SH-SY5Y (cell line): ENCODE results near the gene BET1.

ENCODE experiments used
- GATA2 ChIP-seq: IDR thresholded peaks from 2 replicates; pipeline ENCODE4 v1.6.1; 2011; ENCODE audit warnings: mild to moderate bottlenecking, low read depth, low read length
- GATA3 ChIP-seq: IDR thresholded peaks from 2 replicates; pipeline ENCODE4 v1.6.1; 2011; ENCODE audit warnings: low read depth, mild to moderate bottlenecking, low read length, moderate library complexity

Gene BET1

DNA sequence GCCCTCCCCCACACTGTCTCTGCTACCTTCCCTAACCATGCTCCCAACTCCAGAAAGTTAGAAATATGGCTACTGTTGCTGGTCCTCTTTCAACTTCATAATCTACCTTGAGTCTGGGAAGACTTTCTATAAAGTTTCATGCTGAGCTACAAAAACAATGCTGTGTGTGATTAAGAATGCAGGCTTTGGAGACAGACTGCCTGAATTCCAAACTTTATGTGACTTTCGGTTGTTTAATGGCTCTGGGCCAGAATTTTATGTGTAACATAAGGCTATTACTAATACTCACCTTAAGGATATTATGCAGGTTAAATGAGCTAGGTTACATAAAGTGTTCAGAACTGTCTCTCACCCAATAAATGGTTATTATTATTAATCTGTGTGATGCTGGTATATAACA, 19.1 kb downstream of the BET1 start:
- TF ChIP-seq GATA3 (no peak), GATA2 (no peak)

DNA sequence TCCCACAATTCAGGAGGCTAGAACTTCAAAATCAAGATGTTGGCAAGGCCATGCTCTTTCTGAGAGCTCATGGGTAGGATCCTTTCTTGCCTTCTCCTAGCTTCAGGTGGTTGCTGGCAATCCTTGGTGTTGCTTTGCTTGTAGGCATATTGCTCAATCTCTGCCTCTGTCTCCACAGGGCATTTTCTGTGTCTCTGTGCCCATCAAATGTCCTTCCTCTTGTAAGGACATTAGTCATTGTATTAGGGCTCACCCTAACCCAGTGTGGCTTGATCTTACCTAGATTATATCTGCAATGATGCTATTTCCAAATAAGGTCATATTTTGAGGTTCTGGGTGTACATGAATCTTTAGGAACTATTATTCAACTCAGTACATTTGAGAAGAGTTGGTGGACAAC, 20.1 kb downstream of the BET1 start:
- TF ChIP-seq GATA2, result no peak
- TF ChIP-seq GATA3, result no peak

DNA sequence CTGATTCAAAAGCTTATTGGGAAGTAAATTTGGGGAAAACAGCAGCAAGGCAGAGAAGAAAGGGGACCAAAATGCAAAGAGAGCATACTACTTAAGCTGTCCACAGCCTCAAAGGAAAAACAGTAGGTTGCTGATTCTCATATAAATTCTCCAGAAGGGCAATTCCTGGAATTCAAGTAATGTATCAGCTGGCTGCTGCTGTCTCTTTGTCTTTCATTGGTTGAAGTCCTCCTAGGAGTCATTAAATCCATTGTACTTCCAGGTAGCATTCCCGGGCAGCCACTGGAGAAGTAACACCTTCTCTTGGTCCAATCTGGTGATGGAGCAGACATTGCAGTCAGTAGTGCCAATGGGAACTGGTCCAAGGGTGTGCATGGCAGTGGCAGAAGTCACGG, 22.7 kb downstream of the BET1 start:
- TF ChIP-seq GATA2, result no peak
- TF ChIP-seq GATA3, result no peak

DNA sequence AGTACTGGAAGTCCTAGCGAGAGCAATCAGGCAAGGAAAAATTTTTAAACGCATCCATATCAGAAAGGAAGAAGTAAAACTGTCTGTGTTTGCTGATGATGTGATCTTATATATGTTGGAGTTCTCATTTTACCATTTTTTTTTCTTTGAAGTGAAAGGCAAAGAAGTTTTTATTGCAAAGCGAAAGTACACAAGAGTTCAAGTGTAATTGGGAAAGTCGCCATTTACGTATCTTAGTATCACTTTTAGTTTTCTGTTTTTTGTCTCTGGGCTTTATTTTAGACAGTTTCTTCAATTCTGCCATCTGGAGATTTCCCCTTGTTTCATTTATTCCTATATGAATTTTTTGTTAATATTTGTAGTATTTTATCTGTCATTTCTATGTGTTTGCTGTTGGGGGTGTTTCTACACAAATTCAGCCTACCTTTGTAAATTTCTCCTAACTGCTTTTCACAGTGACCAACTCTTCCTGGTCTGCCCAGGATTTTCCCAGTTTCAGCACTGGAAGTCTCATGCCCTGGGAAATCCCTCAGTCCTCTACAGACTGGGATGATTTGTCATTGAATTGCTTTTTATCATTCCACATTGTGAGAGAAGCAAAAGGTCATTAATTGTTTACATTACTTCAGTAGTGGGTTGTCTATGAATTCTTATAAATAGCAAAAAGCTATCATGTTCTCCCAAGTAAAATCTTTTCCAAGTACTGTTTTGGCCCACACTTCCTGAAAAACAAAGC, 23.2 kb downstream of the BET1 start:
- TF ChIP-seq GATA3, result no peak
- TF ChIP-seq GATA2, result no peak

DNA sequence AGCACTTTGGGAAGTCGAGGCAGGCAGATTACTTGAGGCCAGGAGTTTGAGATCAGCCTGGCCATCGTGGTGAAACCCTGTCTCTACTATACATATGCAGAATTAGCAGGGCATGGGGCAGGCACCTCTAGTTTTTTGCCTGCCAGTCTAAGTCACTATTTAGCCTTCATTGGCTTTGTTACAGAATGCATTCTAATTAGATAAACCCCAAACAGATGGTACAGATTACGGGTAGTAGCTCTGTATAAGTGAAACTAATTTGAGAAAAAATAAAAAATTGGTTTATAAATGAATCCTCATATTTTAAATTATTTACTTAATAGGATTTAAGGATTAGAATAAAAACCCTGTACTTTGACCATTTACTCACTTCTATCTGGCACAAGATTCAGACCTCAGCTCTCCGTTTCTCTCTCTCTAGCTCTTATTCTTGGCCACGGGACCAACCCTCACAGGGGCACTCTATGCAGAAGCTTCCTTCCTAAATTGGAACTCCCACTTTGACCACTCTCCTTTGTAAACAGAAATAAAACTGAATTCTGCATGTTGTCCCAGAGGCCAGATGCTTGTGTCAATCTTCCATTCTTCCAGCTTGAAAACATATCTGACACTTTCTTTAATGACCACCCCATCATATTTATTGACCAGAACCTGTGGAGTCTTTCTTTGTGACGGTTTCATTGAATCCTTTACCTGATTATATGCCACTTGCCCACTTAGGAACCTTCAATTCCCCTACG, 26.8 kb downstream of the BET1 start:
- TF ChIP-seq GATA2 (no peak), GATA3 (no peak)

DNA sequence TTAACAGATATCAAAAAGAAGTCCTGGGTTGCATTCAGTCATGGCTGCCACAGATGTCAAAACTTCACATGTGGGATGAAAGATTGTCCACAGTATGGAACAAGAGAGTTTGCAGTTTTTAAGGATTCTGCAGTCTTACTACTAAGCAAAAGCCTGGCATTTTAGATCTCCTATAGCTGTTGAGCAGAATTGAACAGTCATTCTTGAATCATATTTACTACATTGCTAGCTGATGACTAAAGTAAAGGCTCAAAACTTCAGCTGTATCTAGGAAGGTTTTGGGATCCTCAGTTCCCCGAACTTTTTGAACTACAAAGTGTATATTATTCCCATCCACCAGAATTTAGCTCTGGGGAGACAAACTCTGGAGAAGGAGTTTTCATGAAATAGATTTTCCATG, 31.0 kb downstream of the BET1 start:
- TF ChIP-seq GATA2 (no peak), GATA3 (no peak)

DNA sequence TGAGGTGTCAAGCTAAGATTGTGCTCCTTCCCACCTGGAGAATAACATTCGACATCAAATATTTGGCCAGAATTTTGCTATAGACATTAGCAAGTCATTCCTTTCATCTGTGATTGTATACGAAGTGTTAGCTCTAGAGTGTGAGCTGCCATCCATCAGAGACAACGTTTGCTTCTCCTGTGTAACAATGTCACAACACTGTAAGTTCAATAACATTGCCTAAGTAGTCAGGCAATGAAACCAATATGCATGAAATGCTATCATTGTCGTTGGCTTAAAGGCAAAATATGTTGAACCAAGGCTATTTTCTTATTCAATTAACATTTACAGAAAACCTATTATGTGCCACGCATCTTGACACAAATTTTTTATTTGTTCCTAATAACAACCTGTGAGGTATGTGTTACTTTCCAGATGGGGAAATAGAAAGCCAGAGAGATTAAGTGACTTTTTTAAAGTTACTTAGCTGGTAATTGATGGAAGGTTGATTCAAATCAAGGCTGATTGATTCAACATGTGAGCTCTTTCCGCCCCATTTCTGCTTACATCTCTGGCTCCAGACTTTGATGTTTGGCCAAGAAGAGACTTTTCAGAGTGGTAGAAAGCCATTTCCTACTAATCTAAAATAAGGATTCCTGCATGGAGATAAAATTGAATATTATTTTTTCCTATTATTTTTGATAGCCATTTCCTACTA, 32.0 kb downstream of the BET1 start:
- TF ChIP-seq GATA3 (peak; percentile 78), GATA2 (peak; percentile 76)

DNA sequence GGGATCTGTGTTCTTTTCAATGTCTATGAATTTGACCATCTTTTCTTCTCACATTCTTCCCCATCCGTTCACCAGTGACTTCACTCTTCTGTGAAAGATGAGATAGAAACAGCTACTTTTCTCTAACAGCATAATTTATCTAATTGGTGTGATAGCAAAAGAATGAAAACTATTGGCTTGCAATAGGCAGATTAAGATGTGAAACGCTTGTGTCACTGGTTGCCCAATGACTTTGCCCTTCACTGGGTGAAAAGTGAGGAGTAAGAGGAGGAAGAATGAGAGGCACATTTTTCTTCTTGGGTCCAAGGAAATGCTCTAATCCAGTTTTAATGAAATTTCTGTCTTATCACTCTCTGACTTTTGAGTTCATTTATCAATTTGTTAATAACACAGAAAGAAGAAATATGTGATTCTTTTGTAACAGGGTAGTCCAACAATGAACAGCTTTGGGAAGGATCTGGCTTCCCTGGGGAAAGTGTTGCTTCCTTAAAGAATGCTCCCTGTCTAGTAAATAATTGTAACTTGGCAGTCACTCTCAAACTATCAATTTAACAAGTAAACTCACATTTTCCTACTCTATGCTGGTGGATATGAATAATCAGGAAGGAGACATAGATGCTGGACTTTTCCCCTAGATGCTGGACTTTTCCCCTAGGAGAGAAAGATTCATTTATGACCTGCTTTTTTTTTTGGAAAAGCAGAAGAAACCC, 35.1 kb downstream of the BET1 start:
- no peak for TF ChIP-seq GATA3

DNA sequence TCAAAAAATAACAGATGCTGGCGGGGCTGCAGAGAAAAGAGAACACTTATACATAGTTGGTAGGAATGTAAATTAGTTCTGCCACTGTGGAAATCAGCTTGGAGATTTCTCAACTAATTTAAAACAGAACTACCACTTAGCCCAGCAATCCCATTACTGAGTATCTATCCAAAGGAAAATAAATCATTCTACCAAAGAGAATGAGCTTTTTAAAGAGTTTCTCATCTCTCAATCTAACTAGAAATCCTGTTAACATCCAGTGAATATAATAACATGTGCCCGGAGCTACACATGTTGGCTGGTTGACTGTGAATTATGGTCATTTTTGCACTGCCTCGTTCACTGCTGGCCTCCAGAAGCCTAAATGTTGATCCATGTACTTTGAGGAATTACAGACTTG, 39.3 kb downstream of the BET1 start:
- peak; percentile 96 for TF ChIP-seq GATA3
- peak; percentile 85 for TF ChIP-seq GATA2

DNA sequence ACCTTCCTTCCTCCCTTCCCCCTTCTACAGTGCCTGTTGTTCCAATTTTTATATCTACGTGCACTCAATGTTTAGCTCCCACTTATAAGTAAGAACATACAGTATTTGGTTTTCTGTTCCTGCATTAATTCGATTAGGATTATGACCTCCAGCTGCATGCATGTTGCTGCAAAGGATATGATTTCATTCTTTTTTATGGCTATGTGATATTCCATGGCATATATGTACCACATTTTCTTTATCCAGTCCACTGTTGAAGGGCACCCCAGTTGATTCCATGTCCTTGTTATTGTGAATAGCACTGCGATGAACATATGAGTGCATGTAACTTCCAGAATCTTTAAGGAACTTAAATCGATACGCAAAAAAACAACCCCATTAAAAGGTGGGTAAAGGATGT, 39.9 kb downstream of the BET1 start:
- TF ChIP-seq GATA2 (no peak), GATA3 (no peak)

DNA sequence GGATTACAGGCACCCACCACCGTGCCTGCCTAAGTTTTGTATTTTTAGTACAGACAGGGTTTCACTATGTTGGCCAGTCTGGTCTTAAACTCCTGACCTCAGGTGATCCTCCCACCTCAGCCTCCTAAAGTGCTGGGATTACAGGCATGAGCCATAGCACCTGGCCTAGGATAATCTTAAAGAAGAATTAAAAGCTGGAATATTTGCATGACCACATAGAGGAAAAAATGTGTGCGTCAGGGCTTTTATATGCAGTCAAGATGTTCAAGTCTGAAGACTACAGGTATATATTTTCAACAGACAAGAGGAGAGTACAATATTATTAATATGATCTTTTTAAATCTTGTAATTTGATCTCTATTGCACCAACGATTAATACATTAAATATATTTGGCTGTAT, 43.2 kb downstream of the BET1 start:
- TF ChIP-seq GATA3 (no peak), GATA2 (no peak)

DNA sequence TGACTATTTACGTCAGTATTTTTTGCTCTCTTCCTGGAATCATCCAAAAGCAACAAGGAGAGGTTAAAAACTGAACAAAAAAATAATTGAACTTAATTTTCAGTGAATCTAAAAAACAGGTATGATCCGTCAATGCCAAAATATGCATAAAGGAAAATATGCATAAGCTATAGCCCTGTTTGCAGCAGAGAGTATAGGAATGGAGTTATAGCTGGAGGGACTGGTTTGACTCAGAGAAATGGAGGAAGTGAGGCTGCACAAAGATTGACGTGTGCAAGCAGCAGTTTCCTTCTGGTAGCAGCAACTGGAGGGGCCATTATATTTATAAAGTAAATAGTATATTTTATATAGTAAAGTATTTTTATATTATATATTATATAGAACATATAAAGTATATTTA, 45.5 kb downstream of the BET1 start:
- TF ChIP-seq GATA2 (no peak), GATA3 (no peak)

DNA sequence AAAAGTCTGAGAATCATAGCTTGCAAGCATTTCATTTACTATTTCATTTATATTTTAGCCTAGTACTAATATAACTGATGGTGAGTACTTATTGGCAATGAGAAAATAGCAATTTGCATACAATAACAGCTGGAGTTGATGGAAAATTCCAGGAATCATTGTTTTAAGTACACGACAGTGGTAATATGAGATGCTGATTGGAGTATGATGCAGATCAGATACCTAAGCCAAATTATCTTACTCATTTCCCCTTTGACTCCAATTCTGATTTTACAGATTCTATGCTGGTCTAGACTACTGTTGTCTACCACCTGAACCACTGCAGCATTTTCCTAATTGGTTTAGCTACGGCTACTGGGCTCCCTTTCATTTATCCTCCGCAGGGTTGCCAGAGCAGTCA, 45.9 kb downstream of the BET1 start:
- TF ChIP-seq GATA3, result no peak
- peak; percentile 37; the same call in 1 of the 2 replicates for TF ChIP-seq GATA2

DNA sequence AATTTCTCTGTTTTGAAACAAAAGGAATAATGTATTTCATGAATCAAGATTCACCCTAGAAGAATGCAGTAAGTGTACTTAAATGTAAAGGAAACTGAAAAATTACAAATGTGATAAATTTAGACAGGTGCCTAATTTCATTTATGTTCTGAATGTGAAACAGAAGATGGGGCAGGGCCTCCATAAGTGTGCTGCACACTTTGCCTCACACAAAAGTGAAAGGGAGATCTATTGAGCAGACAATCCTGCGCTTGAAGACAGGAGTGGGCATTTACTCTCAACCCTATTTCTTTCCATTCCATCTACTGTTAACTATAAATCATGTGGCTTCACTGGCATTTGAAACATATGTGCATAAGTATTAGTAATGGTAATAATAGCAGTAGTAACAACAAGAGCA, 46.4 kb downstream of the BET1 start:
- no peak for TF ChIP-seq GATA3
- no peak for TF ChIP-seq GATA2
